ENCODE measurements around the gene SLC24A2. TPM values are rescaled to one million over a fixed set of nuclear protein-coding genes. Genes with fewer than 3 reads are reported as not detected.

SLC24A2 gene
- total and polyA plus RNA-seq, 2 donors (not counting 1 experiment from before 2014, with no cell fraction given): under 0.01 TPM

DNA sequence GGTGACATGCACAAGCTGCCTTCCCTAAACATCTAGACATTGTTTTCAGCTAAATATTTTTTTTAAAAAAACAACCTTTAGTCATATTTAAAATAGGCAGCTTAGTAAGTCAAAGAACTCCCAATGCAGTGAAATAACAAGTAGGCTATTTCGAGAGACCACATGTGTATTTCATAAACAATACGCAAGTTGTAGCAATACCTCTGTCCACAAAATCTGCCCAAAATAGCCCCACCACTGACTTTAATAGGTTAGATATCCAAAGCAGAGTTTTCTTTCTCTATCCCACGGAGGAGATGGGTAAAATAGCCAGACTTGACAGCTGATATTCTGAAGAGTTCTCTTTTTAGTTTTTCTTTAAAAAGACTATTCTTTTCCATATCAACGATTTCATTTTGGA is 1.2 kb downstream of the SLC24A2 start:
- H2AFZ ChIP-seq (ENCODE audit: low read length): no peak overlapping the region
- TF ChIP-seq EZH2 (IDR thresholded peaks at IDR 0.05; ENCODE audit: low read length, missing control alignments): no peak
- TF ChIP-seq, protein P1, sequence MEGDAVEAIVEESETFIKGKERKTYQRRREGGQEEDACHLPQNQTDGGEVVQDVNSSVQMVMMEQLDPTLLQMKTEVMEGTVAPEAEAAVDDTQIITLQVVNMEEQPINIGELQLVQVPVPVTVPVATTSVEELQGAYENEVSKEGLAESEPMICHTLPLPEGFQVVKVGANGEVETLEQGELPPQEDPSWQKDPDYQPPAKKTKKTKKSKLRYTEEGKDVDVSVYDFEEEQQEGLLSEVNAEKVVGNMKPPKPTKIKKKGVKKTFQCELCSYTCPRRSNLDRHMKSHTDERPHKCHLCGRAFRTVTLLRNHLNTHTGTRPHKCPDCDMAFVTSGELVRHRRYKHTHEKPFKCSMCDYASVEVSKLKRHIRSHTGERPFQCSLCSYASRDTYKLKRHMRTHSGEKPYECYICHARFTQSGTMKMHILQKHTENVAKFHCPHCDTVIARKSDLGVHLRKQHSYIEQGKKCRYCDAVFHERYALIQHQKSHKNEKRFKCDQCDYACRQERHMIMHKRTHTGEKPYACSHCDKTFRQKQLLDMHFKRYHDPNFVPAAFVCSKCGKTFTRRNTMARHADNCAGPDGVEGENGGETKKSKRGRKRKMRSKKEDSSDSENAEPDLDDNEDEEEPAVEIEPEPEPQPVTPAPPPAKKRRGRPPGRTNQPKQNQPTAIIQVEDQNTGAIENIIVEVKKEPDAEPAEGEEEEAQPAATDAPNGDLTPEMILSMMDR (conservative IDR thresholded peaks at IDR 0.05 in 1 of 2, IDR thresholded peaks at IDR 0.05 in 1 of 2; ENCODE audit: low read depth in 1 of 2, low read length in 2 of 2): no peak
- H3K4me3 ChIP-seq (replicated peaks in 1 of 4; ENCODE audit: control extremely low read depth in 1 of 4, insufficient read depth in 1 of 4, low read depth in 3 of 4, low read length in 4 of 4): no peak overlapping the region
- H3K27me3 ChIP-seq (ENCODE audit: control insufficient read depth, insufficient read depth, low read length): peaks cover 4% of the 10 kb centered on the region
- no peaks in the 10 kb centered on the region for H4K20me1 ChIP-seq (ENCODE audit: control insufficient read depth, extremely low read depth, insufficient read depth, low read length)
- H3K27ac ChIP-seq (ENCODE audit: insufficient read depth, low read length): no peak overlapping the region
- no peaks in the 10 kb centered on the region for H3K36me3 ChIP-seq (ENCODE audit: control insufficient read depth, insufficient read depth, low read length)
- no peaks in the 10 kb centered on the region for H3K9me3 ChIP-seq (ENCODE audit: control insufficient read depth, insufficient read depth, low read depth, low read length)
- H3K9ac ChIP-seq (ENCODE audit: insufficient read depth, low read length): no peak overlapping the region
- no peak for DNase-seq (ENCODE audit: low read depth in 2 of 2)
- H3K4me1 ChIP-seq (ENCODE audit: control insufficient read depth, extremely low read depth, insufficient read depth, low read length): no peaks in the 10 kb centered on the region
- H3K79me2 ChIP-seq (ENCODE audit: control insufficient read depth, insufficient read depth, low read length): no peaks in the 10 kb centered on the region
- no peak overlapping the region for H3K4me2 ChIP-seq (ENCODE audit: extremely low read depth, insufficient read depth, low read length)

DNA sequence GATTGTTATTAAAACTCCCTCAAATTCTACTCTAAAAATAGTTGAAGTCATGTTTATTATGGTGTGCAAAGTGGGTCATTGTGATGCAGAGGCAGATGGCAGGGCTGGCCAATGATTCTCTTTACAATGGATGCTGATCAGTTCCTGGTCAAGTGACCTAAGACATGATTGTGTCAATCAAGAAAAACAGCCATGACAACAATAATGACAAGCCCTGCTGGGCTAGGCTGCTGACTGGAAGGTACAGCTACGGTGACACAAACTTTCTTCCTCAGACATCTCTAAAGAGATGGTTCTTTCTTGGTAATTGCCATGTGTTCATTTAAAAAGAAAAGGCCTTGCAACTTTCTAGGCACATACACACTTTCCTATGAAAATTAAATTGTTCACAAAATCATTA is 3.6 kb downstream of the SLC24A2 start:
- no peaks in the 10 kb centered on the region for H3K79me2 ChIP-seq (ENCODE audit: control insufficient read depth, insufficient read depth, low read length)
- peaks cover 4% of the 10 kb centered on the region for H3K27me3 ChIP-seq (ENCODE audit: control insufficient read depth, insufficient read depth, low read length)
- no peak for DNase-seq (ENCODE audit: low read depth in 2 of 2)
- no peaks in the 10 kb centered on the region for H3K4me1 ChIP-seq (ENCODE audit: control insufficient read depth, extremely low read depth, insufficient read depth, low read length)
- no peaks in the 10 kb centered on the region for H3K9me3 ChIP-seq (ENCODE audit: control insufficient read depth, insufficient read depth, low read depth, low read length)
- TF ChIP-seq, protein P1 (conservative IDR thresholded peaks at IDR 0.05 in 1 of 2, IDR thresholded peaks at IDR 0.05 in 1 of 2; ENCODE audit: low read depth in 1 of 2, low read length in 2 of 2): no peak
- H3K27ac ChIP-seq (ENCODE audit: insufficient read depth, low read length): no peak overlapping the region
- H3K9ac ChIP-seq (ENCODE audit: insufficient read depth, low read length): no peak overlapping the region
- no peak overlapping the region for H3K4me3 ChIP-seq (replicated peaks in 1 of 4; ENCODE audit: control extremely low read depth in 1 of 4, insufficient read depth in 1 of 4, low read depth in 3 of 4, low read length in 4 of 4)
- no peaks in the 10 kb centered on the region for H3K36me3 ChIP-seq (ENCODE audit: control insufficient read depth, insufficient read depth, low read length)
- no peak overlapping the region for H3K4me2 ChIP-seq (ENCODE audit: extremely low read depth, insufficient read depth, low read length)
- no peaks in the 10 kb centered on the region for H4K20me1 ChIP-seq (ENCODE audit: control insufficient read depth, extremely low read depth, insufficient read depth, low read length)
- H2AFZ ChIP-seq (ENCODE audit: low read length): no peak overlapping the region

DNA sequence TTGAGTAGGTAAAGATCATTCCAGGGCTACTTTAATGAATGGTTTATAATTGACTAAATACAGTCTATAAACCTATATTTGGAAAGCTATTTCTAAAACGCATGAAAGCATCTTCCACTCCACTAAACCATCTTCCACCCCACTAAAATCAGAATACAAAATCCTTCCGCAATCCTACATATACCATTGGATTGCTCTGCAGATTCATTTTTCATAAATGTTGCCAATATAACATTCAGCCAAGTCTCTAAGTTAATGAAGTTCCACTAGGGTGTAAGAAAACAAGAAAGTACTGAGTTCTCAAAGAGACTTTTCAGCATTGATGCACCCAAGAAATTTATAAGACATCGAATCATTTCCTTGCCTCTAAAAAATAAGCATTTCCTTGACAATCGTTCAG is 4.7 kb downstream of the SLC24A2 start:
- Histone ChIP-seq H3K4me1 (ENCODE audit: control insufficient read depth, extremely low read depth, insufficient read depth, low read length) (no peaks in the 10 kb centered on the region), H4K20me1 (ENCODE audit: control insufficient read depth, extremely low read depth, insufficient read depth, low read length) (no peaks in the 10 kb centered on the region), H3K27me3 (ENCODE audit: control insufficient read depth, insufficient read depth, low read length) (no peaks in the 10 kb centered on the region), H2AFZ (ENCODE audit: low read length) (no peak overlapping the region), H3K9me3 (ENCODE audit: control insufficient read depth, insufficient read depth, low read depth, low read length) (no peaks in the 10 kb centered on the region), H3K4me2 (ENCODE audit: extremely low read depth, insufficient read depth, low read length) (no peak overlapping the region), H3K4me3 (replicated peaks in 1 of 4; ENCODE audit: control extremely low read depth in 1 of 4, insufficient read depth in 1 of 4, low read depth in 3 of 4, low read length in 4 of 4) (no peak overlapping the region), H3K36me3 (ENCODE audit: control insufficient read depth, insufficient read depth, low read length) (no peaks in the 10 kb centered on the region), H3K79me2 (ENCODE audit: control insufficient read depth, insufficient read depth, low read length) (no peaks in the 10 kb centered on the region), H3K27ac (ENCODE audit: insufficient read depth, low read length) (no peak overlapping the region), H3K9ac (ENCODE audit: insufficient read depth, low read length) (no peak overlapping the region)
- no peak for TF ChIP-seq EZH2 (IDR thresholded peaks at IDR 0.05; ENCODE audit: low read length, missing control alignments)
- TF ChIP-seq, protein P1 (conservative IDR thresholded peaks at IDR 0.05 in 1 of 2, IDR thresholded peaks at IDR 0.05 in 1 of 2; ENCODE audit: low read depth in 1 of 2, low read length in 2 of 2): no peak
- DNase-seq (ENCODE audit: low read depth in 2 of 2): no peak

All from fibroblast of lung (primary cell).